H4 (cell line): ENCODE results near the gene TEAD1. TPM values are rescaled to one million over a fixed set of nuclear protein-coding genes. Genes with fewer than 3 reads are reported as not detected.
"Not testable (repeated sequence)": the region's sequence is repeated elsewhere in the genome, so short reads cannot be mapped to it uniquely, and the experiment has no call there.

Experiments
- DNase-seq: peaks from one replicate; pipeline ENCODE4 v3.0.0-alpha.2; 2015; ENCODE audit warnings: low spot score
- total RNA-seq: library from RNA; depleted of rRNA; stranded (reverse); fragments of >200 nt; shearing (Covaris generic); gene quantifications from 2 replicates; pipeline ENCODE4 v1.2.3, GENCODE V29; 2014

TEAD1 gene
- total RNA-seq, 1 experiment from 2014 or later = 42.3 TPM

DNA sequence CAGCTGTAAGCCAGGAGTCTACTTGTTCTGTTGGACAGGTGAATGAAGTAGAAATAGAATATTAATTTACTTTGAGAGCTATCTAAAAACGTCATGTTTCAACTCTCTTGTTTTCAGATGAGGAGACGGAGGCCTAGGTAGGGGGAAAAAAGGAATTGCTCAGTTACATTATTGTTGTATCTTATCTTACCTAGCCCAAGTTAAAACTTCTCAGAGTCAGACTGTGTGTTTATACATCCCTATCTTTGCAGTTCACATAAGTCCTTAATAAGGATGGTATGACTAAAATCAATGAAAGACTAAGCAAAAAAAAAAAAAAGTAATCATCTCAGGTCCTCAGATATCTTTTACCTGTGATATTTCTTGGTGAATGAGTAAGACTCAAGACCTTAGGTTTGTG lies 62.8 kb downstream of the TEAD1 start:
- DNase-seq = no peak

DNA sequence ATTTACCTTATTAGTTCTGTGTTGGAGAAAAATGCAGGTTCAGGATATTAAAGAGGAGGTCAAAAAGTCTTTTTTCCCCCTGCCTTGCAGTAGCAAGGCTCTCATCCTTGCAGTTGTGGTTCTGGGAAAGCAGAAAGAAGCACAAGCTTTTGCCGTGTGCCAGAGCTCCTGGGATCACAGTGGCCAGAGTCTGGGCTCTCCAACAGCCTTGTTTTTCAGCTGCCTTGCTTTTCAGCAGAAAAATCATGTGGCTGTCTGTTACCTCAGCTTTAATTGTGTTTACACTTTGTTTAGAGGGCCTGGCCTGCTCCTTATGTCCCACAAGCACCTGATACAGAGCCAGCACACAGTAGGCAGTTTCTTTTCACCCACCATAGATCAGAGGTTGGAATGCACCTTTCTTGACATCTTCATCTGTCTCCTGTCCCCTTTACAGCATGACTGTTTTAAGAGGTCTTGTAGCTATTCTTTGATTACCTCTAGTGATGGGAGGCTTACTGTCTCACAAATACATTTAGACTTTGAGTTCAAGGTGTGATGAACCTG lies 67.5 kb downstream of the TEAD1 start:
- DNase-seq = no peak

DNA sequence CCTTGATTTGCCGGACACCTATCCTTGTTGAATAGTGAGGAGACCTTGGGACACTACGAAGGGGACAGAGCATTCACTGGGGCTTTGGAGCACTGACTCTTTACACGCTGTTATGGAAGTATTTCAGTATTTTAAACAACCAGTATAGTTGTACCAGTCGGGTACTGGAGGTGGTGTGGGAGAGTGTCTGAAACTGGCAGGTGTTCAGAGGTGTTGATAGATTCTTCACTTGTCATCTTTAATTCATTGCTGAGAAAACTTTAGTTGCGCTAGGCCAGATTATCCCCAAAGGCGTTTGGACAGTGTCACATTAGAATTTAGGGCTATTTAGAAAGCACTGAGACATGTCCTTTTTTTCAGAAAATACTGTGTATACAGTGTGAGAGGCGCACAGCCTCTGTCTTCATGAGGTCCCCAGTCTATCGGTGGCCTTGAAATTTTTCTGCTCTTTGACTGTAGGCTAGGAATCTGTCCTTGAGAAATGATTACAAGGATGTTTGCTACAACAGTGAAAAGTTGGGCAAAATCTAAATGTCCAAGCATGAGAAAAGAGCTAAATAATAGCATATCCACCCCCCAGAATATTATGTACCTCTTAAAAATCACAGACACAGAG lies 69.7 kb downstream of the TEAD1 start:
- DNase-seq = no peak

DNA sequence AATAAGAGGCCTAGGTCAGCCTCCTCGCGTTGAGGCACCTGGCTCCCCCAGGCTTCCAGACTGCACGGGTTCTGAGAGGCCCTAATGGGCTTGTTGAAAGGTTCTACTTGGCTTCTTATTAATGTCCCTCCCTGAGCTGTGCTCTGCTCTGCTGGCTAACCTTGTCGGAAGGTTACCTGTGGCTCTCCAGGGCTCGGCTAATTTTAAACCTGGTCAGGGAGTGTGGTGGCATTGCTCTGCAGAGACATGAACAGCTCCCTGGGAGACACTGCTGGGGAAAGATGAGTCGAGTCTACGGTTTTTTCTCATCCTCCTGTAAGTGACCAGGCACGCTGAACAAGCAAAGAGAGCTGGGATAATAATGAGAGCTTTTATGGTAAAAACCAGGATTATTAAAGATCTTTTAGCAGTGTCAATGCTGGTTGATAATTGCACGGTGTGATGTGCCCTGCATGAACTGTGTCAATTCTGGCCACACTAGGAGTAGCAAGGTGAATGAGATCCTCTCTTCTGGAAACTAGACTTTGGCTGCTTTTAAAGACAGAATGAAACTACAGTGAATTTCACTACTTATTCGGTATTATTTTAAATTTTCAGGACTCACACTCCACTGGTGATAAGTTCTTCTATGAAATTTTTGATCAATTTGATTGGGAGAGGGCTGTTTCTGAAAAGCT lies 70.7 kb downstream of the TEAD1 start:
- no peak for DNase-seq

DNA sequence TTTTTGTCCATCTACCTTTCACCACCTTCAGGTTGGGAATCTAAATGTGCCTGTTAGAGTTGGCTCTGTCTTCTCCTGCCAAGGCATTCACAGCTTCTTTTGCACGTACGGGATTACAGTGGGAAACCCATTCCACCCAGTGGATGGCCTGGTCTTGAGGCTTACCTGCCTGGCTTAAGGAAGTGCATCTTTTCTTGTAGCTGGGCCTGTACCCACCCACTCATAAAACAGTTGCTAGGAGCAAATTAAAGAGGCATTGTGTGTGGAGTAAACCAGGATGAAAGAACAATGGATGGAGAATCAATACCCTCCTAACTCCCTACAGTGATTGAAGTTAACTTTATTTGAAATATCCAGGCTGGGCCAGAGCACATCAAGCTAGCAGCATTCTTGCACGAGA lies 71.6 kb downstream of the TEAD1 start:
- no peak for DNase-seq

DNA sequence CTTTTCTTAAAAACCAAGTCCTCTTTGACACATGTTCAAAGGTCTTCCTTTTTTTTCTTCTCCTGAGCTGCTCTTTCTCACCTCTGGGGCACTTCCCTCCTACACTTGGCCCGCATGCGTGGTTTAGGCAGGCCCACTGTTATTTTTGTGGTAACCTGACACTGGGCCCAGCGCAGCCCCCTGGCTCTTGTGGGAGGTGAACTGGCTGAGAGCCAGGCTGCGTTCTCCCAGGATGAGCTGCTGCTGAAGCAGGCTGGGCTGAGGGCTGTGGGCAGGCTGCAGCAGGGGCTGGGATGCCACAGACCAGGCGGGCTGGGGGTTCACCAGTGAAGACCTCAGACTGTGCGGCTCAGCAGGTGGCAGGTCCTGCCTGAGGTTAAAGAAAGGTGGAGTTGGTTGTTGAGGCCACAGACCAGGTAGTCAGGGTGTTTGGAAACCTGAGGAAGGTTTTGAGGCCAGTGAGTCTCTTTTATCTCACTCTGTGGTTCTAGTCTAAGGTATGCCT lies 72.4 kb downstream of the TEAD1 start:
- DNase-seq = peak; percentile 95

DNA sequence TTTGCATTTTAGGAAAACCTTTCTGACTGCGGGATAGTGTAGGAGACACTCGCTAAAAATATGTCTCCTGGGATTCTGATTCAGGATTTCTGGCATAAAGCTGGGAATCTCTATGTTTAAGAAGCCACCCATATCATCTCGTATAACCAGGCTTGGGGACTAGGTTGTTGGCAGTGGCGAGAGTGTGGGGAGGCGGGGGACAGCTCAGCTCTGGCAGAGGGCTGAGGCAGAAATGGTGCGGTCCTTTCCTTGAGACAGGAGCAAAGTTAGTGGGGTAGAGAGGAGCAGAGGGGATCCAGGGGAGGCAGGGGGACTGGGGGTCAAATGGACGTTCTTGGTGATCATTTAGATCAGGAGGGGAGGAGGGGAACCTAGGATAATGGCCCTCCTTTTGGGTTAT lies 74.3 kb downstream of the TEAD1 start:
- no peak for DNase-seq

DNA sequence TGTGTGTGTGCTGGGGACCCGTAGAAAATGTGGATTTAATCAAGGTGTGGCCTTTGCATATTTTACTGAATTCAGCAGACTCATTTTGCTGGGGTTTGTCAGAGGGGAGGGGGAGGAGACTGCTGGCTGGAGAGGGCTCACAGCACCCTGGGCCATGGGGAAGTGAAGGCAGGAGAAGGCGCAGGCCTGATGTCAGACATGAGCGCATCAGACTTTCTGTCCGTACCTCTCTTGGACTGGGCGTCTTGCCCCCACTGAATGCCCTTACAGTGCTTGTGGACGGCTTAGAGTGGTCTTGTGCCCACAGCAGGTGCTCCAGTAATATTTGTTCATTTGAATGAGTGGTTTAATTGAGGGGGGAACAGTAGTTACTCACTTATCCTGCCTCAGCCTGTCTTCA lies 75.2 kb downstream of the TEAD1 start:
- DNase-seq = no peak

DNA sequence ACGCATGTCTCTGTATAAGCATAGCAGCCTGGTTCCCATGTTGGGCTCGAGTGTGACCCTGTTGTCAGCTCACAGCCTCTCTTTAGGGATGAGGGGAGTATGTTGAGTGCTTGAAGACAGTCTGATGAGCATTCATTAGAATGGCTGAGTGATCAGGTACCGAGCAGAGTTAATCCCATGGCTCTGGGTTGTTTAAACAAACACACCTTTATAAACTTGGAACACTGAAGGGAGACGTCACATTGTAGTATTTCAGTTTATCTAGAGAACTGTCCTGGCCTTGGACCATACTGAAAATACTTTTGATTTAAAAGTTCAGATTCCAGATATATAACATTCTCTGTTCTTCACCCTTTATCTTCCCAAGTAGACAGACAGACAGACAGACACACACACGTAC lies 76.0 kb downstream of the TEAD1 start:
- no peak for DNase-seq

DNA sequence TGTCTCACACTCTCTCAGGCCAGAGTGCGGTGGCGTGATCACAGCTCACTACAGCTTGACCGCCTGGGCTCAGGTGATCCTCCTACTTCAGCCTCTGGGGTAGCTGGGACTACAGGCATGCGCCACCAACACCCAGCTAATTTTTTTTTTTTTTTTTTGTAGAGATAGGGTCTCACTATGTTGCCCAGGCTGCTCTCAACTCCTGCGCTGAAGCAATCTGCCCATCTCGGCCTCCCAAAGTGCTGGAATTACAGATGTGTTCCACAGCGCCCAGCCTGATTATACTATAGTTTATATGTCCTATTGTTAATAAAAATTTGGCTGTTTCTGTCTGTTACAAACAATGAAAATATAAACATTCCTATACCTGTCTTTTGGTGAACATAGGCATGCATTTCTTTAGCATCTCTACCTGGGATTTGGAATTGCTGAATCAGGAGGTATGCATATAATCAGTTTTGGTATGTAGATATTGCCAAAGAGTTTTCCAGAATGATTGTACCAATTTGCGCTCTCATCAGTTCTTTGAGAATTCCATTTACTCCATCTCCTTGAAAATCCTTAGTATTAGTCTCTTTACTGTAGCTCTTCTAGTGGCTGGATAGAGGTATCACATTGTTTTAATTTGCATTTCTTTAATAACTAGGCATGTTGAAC lies 78.8 kb downstream of the TEAD1 start:
- DNase-seq = no peak

DNA sequence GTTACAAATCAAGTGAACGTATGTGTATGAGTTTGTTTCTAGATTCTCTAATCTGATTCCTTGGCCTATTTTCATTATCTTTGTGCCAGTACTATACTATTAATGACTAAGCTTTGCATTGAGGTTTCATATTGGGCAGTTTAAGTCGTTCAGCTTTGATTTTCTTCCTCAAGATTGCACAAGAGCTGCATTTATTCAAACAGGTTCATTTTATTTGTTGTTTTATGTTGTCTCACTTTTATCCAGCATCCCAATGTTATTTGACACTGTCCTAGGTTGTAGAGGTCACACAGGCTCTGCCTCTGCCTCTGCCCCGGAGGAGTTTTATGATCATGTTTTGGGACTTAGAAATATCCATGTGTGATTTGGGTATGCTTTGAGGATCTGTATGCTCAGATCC lies 79.8 kb downstream of the TEAD1 start:
- DNase-seq = no peak

DNA sequence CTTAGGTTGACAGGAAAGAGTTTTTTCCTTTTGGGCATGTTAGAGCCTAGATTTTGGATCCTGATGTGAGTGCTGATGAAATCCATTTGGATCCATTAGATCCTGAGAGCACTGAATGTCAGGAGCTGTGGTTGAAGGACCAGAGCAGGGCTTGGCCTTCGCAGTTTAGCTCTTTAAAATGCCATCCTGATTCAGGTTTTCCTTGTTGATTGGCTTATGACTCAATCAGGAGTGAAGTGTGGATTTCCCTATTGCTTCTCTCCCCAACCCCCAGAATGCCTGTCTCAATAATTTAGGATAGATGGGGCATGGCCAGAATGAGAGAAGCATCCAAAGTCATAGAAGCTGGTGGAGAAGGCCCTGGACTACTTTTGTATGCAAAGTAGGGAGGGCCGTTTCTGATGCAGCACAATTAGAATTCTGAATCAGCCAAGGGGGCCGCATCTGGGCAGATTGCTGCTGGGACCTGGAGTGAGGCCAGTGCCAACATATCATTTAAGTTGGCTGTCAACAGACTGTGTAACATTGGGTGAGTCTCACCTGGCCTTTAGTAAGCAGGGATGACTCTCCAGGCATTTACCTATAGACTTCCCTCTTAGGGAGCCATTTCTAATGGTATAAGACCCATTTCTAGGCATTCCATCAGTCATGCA lies 80.5 kb downstream of the TEAD1 start:
- DNase-seq = no peak

DNA sequence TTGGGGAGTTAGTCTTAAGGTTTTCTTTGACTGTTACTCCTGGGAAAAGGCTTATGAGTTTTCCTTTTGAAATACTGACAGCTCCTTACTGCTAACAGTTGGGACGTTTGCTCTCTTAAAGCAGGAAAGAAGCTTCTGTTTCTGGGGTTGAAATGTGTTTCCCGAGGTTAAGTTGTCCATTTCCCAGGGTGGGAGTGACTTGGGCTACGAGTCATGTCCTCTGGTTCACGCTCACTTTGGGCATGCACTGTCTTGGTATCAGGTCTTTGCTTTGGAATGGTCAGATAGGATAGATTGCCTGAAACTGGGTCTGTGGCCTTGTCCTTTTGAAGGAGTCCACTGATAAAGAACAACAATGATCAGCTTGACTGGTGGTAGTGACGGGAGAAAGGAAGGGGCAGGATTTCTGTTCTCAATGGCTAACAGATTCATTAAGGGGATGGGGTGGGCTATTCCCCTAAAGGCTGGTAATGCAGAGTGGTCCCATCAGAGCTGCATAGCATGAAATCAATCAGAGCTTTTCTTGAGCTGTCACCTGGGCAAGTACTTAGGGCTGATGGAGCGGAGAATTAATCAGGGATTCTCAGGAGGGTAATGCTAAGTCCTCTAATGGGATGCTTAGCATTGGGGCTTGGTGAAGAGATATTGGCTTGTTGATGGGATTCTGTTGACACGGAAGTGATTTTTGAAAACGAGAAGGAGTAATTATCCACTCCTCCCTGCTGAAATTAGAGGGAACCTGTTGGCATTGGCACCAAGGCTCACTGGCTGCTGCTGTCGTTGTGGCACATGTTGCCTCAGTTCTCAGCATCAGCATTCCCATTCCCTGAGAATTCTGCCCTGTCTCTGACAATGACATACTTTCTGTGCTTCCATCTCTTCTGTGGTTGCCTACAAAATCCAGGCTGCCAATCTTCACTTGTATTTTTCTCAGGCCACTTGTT lies 81.6 kb downstream of the TEAD1 start:
- DNase-seq = no peak

DNA sequence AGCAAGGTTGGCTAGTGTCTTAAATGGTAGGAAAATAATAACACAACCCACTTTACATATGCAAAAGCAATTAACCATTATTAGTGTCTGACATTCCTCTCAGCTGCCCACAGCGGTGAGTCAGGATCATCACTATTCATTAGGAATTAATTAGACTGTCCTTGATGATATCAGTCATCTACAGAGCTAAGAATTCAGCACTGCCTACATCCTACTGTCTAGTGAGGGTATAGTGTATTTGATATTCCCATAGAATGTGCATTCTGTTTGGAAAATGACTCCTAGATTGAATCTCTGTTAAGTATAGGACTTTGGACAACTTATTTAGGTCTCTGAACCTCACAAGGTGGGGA lies 82.2 kb downstream of the TEAD1 start:
- DNase-seq = no peak

DNA sequence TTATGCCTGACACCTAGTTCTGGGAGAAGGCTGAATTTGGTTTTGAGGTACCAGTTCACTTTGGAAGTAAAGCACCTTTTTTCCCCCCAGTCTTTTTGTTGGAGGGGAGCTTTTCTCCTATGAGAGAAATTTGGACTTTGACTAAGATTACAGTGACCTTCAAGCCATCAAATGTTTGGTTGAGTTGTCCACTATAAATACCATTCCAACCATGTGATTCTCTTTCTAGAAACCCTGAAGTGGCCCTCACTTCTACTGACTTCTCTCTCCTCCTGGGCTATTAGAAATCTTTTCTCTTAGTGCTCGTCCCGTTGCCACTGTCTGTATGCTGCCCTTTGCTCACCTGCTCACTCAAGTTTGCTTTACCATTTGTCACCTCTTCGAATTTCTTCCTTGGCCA lies 82.6 kb downstream of the TEAD1 start:
- no peak for DNase-seq

DNA sequence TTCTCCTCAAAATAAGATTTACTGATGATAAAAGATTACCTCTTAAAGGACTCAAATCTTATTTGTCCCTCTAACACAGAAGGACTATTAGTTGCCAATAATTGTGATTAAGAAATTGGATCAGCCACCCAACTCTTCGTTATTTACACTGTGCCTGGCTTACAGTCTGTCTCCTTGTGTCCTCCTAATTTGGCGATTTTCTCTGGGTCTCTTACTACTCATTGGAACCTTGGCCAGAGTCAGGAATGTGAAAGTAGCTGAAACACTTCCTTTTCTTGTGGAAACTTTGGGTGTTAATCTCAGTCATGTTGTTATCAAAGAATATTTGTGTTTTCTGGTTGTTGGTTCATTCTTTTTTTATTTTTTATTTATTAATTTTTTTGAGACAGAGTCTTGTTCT lies 83.2 kb downstream of the TEAD1 start:
- no peak for DNase-seq

DNA sequence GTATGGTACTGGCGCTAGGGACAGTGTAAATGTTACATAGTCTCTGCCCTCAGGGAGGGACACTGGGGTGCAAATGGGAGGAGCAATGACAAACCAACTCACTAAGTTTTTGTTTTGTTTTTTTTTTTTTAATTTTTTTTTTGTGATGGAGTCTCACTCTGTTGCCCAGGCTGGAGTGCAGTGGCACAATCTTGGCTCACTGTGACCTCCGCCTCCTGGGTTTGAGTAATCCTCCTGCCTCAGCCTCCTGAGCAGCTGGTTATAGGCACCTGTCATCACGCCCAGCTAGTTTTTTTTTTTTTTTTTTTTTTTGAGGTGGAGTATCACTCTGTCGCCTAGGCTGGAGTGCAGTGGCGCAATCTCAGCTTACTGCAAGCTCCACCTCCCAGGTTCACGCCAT lies 83.9 kb downstream of the TEAD1 start:
- DNase-seq = not testable (repeated sequence)

DNA sequence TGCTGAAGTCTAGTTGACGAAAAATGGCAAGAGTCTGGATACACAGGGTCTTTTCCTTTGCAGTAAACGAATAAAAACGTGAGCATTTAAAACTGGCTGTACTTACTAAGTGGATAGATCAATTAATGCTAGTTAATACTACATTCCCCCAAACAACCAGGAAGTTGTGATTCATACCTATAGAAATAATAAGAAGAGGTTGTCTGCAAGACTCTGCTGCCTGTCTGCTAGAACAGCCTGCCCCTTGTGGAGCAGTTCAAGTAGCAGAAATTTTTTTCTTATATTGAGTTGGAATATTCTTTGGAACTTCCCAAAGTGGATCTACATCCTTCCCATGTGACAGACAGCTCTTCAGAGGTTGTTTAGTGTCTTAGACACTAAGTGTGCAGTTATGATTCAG lies 86.8 kb downstream of the TEAD1 start:
- DNase-seq = no peak

DNA sequence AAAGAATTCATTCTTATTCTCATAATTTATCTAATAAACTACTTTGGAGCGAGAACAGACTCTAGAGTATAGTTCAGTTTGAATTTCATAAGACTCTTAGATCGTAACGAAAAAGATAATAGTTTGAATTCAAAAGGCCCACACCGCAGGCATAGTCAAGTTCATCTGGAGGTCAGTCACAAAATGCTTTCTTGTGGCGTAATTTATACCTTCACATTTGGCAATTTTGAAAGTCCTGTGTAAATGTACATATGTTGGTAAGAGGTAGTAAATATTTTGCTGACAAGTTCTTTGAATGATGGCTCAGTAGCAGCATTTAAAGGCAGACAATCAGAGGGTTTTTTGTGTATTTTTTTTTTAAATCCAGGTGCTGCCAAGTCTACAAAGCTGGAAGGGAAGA lies 88.1 kb downstream of the TEAD1 start:
- DNase-seq = no peak

DNA sequence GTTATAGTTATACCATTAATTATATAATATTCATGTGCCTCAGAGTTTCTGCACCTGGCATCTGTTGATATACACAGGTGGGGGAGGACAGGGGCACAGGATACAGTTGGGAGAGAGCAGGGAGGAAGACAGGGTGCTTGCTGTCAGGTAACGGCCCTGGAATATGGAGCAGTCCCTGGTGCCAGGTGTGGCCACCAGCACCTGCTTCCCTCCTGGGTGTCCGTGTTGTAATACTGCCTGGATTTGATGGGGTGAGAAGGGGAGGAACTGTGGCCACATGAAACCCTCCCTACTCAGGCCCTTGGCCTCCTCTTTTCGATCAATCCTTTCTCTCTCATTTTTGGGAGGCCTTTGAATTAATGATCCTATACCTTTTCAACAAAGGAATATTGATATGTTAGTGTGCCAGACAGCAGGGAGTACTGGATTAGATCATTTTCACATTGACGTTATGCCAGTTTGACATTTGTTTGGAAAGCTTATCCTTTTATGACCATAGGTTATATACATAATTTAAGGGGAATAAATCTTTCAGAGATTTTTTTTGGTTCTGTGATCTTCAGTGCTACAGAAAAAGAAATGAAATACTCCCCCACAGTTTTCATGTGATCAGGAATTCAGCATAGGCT lies 88.6 kb downstream of the TEAD1 start:
- no peak for DNase-seq
